AG04449 (cell line): ENCODE data around the gene HIBCH.
"Not testable (repeated sequence)": the region's sequence is repeated elsewhere in the genome, so short reads cannot be mapped to it uniquely, and the experiment has no call there.

Experiments used
- CTCF ChIA-PET: fragments of 350-600 bp; formaldehyde crosslinking; extraction: SDS; loops from one replicate; lab custom pipeline; 2021; ENCODE audit warnings: antibody characterized with exemption; lab: Yijun Ruan, JAX
- POLR2A ChIA-PET: fragments of 400-600, 350-600 bp; formaldehyde crosslinking; extraction: SDS; loops from one replicate; lab custom pipeline; 2020; ENCODE audit warnings: antibody characterized with exemption, inconsistent platforms; lab: Yijun Ruan, JAX
- DNase-seq: peaks from one replicate; pipeline ENCODE4 v3.0.0-alpha.2; 2010; ENCODE audit warnings: low read depth, low spot score
- H3K4me3 ChIP-seq: 2 replicates; pipeline ENCODE4 v1.5.1; 2011; ENCODE audit warnings: low read depth, mild to moderate bottlenecking, control low read depth, low read length
- CTCF ChIP-seq: IDR thresholded peaks from one replicate; pipeline ENCODE4 v1.5.1; 2011; ENCODE audit warnings: mild to moderate bottlenecking, moderate library complexity, low read length, control low read depth, inconsistent platforms; ENCODE audit not compliant: insufficient read depth; ENCODE audit errors: missing control alignments

HIBCH gene

GRCh38 chr2:190361572-190361971 is 41.9 kb upstream of the HIBCH start:
- no peak for DNase-seq
- no peak overlapping the region for H3K4me3 ChIP-seq
- CTCF ChIA-PET = interaction anchor here (1.0 to 2.3 kb wide), 6 partner anchors 8 to 149 kb away, joined by 3 to 6 read pairs (median 3); no protein-coding TSS in a partner anchor
- TF ChIP-seq CTCF = no peak
- POLR2A ChIA-PET = no interaction called here

- H3K4me3 ChIP-seq = no peak overlapping the region
- no peak for TF ChIP-seq CTCF
- CTCF ChIA-PET = interaction anchor here (1.0 to 2.3 kb wide), 5 partner anchors 9 to 150 kb away, joined by 3 to 6 read pairs (median 3); no protein-coding TSS in a partner anchor
- POLR2A ChIA-PET = no interaction called here
- no peak for DNase-seq
Observed at GRCh38 chr2:190360965-190361364, 41.3 kb upstream of the HIBCH start.

GRCh38 chr2:190360561-190360960 is 40.9 kb upstream of the HIBCH start:
- H3K4me3 ChIP-seq = no peak overlapping the region
- DNase-seq = no peak
- no peak for TF ChIP-seq CTCF
- POLR2A ChIA-PET = no interaction called here
- CTCF ChIA-PET = interaction anchor here (1.0 to 2.3 kb wide), 4 partner anchors 8 to 272 kb away, joined by 3 to 6 read pairs (median 4); no protein-coding TSS in a partner anchor

- POLR2A ChIA-PET, H3K4me3 ChIP-seq, DNase-seq: not testable (repeated sequence)
- CTCF ChIA-PET = interaction anchor here (1.3 to 1.7 kb wide), 2 partner anchors 15 to 270 kb away, joined by 6 read pairs; no protein-coding TSS in a partner anchor
Observed at GRCh38 chr2:190358655-190359448, 39.2 kb upstream of the HIBCH start.

GRCh38 chr2:190357600-190357999 is 38.0 kb upstream of the HIBCH start:
- no peak for TF ChIP-seq CTCF
- POLR2A ChIA-PET = no interaction called here
- no peak for DNase-seq
- H3K4me3 ChIP-seq = no peak overlapping the region
- CTCF ChIA-PET = interaction anchor here (1.2 to 5.2 kb wide), 2 partner anchors 9 to 13 kb away, joined by 3 to 20 read pairs; no protein-coding TSS in a partner anchor

GRCh38 chr2:190355968-190356644 is 36.5 kb upstream of the HIBCH start:
- DNase-seq = no peak
- no peak for TF ChIP-seq CTCF
- no peak overlapping the region for H3K4me3 ChIP-seq
- ChIA-PET CTCF (interaction anchor here (0.7 to 5.2 kb wide), 3 partner anchors 12 to 695 kb away, joined by 4 to 20 read pairs (median 4); no protein-coding TSS in a partner anchor), POLR2A (no interaction called here)
